SK-N-SH (cell line): ENCODE results near the gene PDE4B. TPM values are rescaled to one million over a fixed set of nuclear protein-coding genes. Genes with fewer than 3 reads are reported as not detected.
"Not testable (repeated sequence)": the region's sequence is repeated elsewhere in the genome, so short reads cannot be mapped to it uniquely, and the experiment has no call there.

ENCODE experiments used
- CTCF ChIA-PET: fragments of 300-600, 350-600 bp; formaldehyde crosslinking; extraction: SDS; loops from one replicate; lab custom pipeline; 2021; lab: Yijun Ruan, JAX
- POLR2A ChIA-PET: fragments of 350-600 bp; sonication (Branson Sonifier 250); formaldehyde crosslinking; extraction: SDS; loops from one replicate; lab custom pipeline; 2020; ENCODE audit warnings: antibody characterized with exemption, inconsistent platforms; lab: Yijun Ruan, JAX
- DNase-seq: peaks from one replicate; pipeline ENCODE4 v3.0.0; 2012
- H2AFZ ChIP-seq: fragments of 200-600 bp; sonication (generic); 2 replicates; pipeline ENCODE4 v1.8.1; 2016; ENCODE audit warnings: antibody characterized with exemption, mild to moderate bottlenecking, low read depth
- H3F3A ChIP-seq: fragments of 200-600 bp; sonication (generic); replicated peaks from 2 replicates; pipeline ENCODE3; 2016; ENCODE audit warnings: antibody characterized with exemption, mild to moderate bottlenecking; ENCODE audit not compliant: insufficient read depth
- H3K27ac ChIP-seq, 2 experiments: fragments of 200-500 bp in 1 of 2; fragments of 200-600 bp in 1 of 2; sonication (Bioruptor generic) in 1 of 2; sonication (generic), shearing (Covaris generic) in 1 of 2; 2 replicates each; pipeline versions ENCODE4 v1.5.1 to v1.6.1; 2014 to 2016; ENCODE audit warnings: low read depth in 2 of 2, inconsistent platforms in 1 of 2, low read length in 1 of 2, mild to moderate bottlenecking in 1 of 2, mixed read lengths in 1 of 2
- H3K27me3 ChIP-seq: fragments of 200-600 bp; sonication (generic), shearing (Covaris generic); 2 replicates; pipeline ENCODE4 v1.6.1; 2016; ENCODE audit warnings: mixed run types; ENCODE audit not compliant: insufficient read depth
- H3K36me3 ChIP-seq, 2 experiments: fragments of 200-500 bp in 1 of 2; fragments of 200-600 bp in 1 of 2; sonication (Bioruptor generic) in 1 of 2; sonication (generic) in 1 of 2; replicated peaks in 1 of 2; 2 replicates each; pipeline versions ENCODE3 to v1.5.1; 2014 to 2016; ENCODE audit warnings: low read length in 1 of 2, mild to moderate bottlenecking in 1 of 2; ENCODE audit not compliant: insufficient read depth in 2 of 2, control insufficient read depth in 1 of 2
- H3K4me1 ChIP-seq, 2 experiments: fragments of 200-500 bp in 1 of 2; fragments of 200-600 bp in 1 of 2; sonication (Bioruptor generic) in 1 of 2; sonication (generic), shearing (Covaris generic) in 1 of 2; 2 replicates each; pipeline versions ENCODE4 v1.5.1 to v1.6.1; 2014 to 2016; ENCODE audit warnings: low read depth in 1 of 2, low read length in 1 of 2, mixed run types in 1 of 2; ENCODE audit not compliant: insufficient read depth in 2 of 2, control insufficient read depth in 1 of 2
- H3K4me2 ChIP-seq: fragments of 200-600 bp; sonication (generic), shearing (Covaris generic); 2 replicates; pipeline ENCODE4 v1.6.1; 2017; ENCODE audit warnings: mixed run types
- H3K4me3 ChIP-seq, 2 experiments: fragments of 200-500 bp in 1 of 2; fragments of 200-600 bp in 1 of 2; sonication (Bioruptor generic) in 1 of 2; sonication (generic), shearing (Covaris generic) in 1 of 2; 2 replicates each; pipeline versions ENCODE4 v1.5.1 to v1.8.1; 2014 to 2016; ENCODE audit warnings: low read depth in 2 of 2, inconsistent platforms in 1 of 2, low read length in 1 of 2, mild to moderate bottlenecking in 1 of 2, mixed read lengths in 1 of 2, moderate library complexity in 1 of 2
- H3K79me2 ChIP-seq: fragments of 200-600 bp; sonication (generic); 2 replicates; pipeline ENCODE4 v1.8.1; 2017; ENCODE audit warnings: mild to moderate bottlenecking; ENCODE audit not compliant: insufficient read depth
- H3K9ac ChIP-seq: fragments of 200-600 bp; sonication (generic); 2 replicates; pipeline ENCODE4 v1.6.1; 2017; ENCODE audit warnings: mixed run types
- H3K9me2 ChIP-seq: fragments of 200-600 bp; sonication (generic); 2 replicates; pipeline ENCODE4 v1.6.1; 2017; ENCODE audit warnings: mixed run types
- H3K9me3 ChIP-seq: fragments of 200-600 bp; sonication (generic); 2 replicates; pipeline ENCODE4 v1.6.1; 2017; ENCODE audit warnings: mixed run types, mild to moderate bottlenecking, moderate library complexity
- H4K20me1 ChIP-seq: fragments of 200-600 bp; sonication (generic); 2 replicates; pipeline ENCODE4 v1.6.1; 2017; ENCODE audit warnings: mild to moderate bottlenecking, mixed run types; ENCODE audit not compliant: insufficient read depth
- FOSL2 ChIP-seq: IDR thresholded peaks from 2 replicates; pipeline ENCODE4 v1.4.0; 2012; ENCODE audit warnings: low read depth, mild to moderate bottlenecking, moderate library complexity, borderline replicate concordance
- GATA2 ChIP-seq: sonication (generic); formaldehyde crosslinking; IDR thresholded peaks from 2 replicates; pipeline ENCODE4 v1.5.0; 2020; ENCODE audit warnings: mild to moderate bottlenecking, missing genetic modification reagents
- NFIC ChIP-seq: IDR thresholded peaks from 2 replicates; pipeline ENCODE4 v1.4.0; 2012; ENCODE audit warnings: borderline replicate concordance
- NRF1 ChIP-seq: IDR thresholded peaks from 2 replicates; pipeline ENCODE4 v1.6.1; 2012; ENCODE audit warnings: low read depth, mild to moderate bottlenecking, low read length
- RAD21 ChIP-seq: IDR thresholded peaks from 2 replicates; pipeline ENCODE4 v1.6.1; 2012; ENCODE audit warnings: mild to moderate bottlenecking, low read length
- REST ChIP-seq: IDR thresholded peaks from 2 replicates; pipeline ENCODE4 v1.6.1; 2012; ENCODE audit warnings: mild to moderate bottlenecking, low read depth, low read length, moderate library complexity
- TCF12 ChIP-seq: IDR thresholded peaks from 2 replicates; pipeline ENCODE4 v1.4.0; 2012
- TEAD4 ChIP-seq: IDR thresholded peaks from 2 replicates; pipeline ENCODE4 v1.4.0; 2012; ENCODE audit warnings: mild to moderate bottlenecking, borderline replicate concordance; ENCODE audit not compliant: insufficient read depth
- WGBS: methylation state at CpG from one replicate; pipeline ENCODE4 v1.1.6; 2017; ENCODE audit warnings: low lambda C conversion rate; 5-methylcytosine and 5-hydroxymethylcytosine counted together
- polyA plus RNA-seq, 3 experiments: library from polyadenylated mRNA; depleted of rRNA; stranded (reverse); fragments of >200 nt; gene quantifications; 2 replicates each; pipeline ENCODE4 v1.2.3, GENCODE V29; 2012
- TF ChIP-seq, protein P1 (sequence below): fragments of 150-350 bp; IDR thresholded peaks from 2 replicates; pipeline ENCODE4 v1.6.1; 2017; ENCODE audit warnings: antibody characterized with exemption, low read length, low read depth, borderline replicate concordance

Gene PDE4B
- polyA plus RNA-seq, 1 of the 3 experiments (the other 2 are of a cell fraction) = 1.9 TPM

GRCh38 chr1:65872301-65872700, 79.6 kb downstream of the PDE4B start:
- no peaks in the 10 kb centered on the region for H3K27me3 ChIP-seq
- no peak for TF ChIP-seq RAD21
- TF ChIP-seq NFIC = no peak
- TF ChIP-seq FOSL2 = no peak
- TF ChIP-seq, protein P1, sequence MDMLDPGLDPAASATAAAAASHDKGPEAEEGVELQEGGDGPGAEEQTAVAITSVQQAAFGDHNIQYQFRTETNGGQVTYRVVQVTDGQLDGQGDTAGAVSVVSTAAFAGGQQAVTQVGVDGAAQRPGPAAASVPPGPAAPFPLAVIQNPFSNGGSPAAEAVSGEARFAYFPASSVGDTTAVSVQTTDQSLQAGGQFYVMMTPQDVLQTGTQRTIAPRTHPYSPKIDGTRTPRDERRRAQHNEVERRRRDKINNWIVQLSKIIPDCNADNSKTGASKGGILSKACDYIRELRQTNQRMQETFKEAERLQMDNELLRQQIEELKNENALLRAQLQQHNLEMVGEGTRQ = no peak
- no peak for TF ChIP-seq REST
- TF ChIP-seq TCF12 = no peak
- no peak for TF ChIP-seq TEAD4
- TF ChIP-seq GATA2 (CRISPR knock-in tag) = no peak
- TF ChIP-seq NRF1 = no peak
- ChIA-PET POLR2A (no interaction called here), CTCF (no interaction called here)
- H3K79me2 ChIP-seq = no peaks in the 10 kb centered on the region
- H3K4me3 ChIP-seq = no peak overlapping the region
- no peaks in the 10 kb centered on the region; the same call in 1 of the 2 replicates for H3K9me3 ChIP-seq
- DNase-seq = no peak
- H3F3A ChIP-seq = no peaks in the 10 kb centered on the region
- no peak overlapping the region for H3K9ac ChIP-seq
- no peak overlapping the region for H3K4me2 ChIP-seq
- no peaks in the 10 kb centered on the region for H4K20me1 ChIP-seq
- 46% methylated on average over 2 of the region's 2 CpGs for WGBS
- H3K9me2 ChIP-seq = no peaks in the 10 kb centered on the region
- H3K27ac ChIP-seq = no peak overlapping the region
- no peaks in the 10 kb centered on the region for H3K36me3 ChIP-seq
- no peak overlapping the region for H2AFZ ChIP-seq
- H3K4me1 ChIP-seq = no peaks in the 10 kb centered on the region

DNA sequence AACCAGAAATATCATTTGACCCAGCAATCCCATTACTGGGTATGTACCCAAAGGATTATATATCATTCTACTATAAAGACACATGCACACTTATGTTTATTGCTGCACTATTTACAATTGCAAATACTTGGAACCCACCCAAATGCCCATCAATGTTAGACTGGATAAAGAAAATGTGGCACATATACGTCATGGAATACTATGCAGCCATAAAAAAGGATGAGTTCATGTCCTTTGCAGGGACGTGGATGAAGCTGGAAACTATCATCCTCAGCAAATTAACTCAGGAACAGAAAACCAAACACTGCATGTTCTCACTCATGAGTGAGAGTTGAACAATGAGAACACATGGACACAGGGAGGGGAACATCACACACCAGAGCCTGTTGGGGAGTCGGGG, 85.6 kb downstream of the PDE4B start:
- H3K9ac ChIP-seq, H3K79me2 ChIP-seq, H3F3A ChIP-seq, H3K4me2 ChIP-seq, H3K4me1 ChIP-seq, CTCF ChIA-PET, H2AFZ ChIP-seq, POLR2A ChIA-PET, H3K27me3 ChIP-seq, H3K4me3 ChIP-seq, H3K36me3 ChIP-seq, H3K9me3 ChIP-seq, H4K20me1 ChIP-seq, H3K27ac ChIP-seq, DNase-seq, H3K9me2 ChIP-seq: not testable (repeated sequence)
- WGBS = 37% methylated on average over 3 of the region's 3 CpGs
